Measurements from ENCODE around the gene DNAJB9. TPM values are rescaled to one million over a fixed set of nuclear protein-coding genes. Genes with fewer than 3 reads are reported as not detected.

Gene DNAJB9
- total RNA-seq, 1 donor from 2014 or later, result 18.6 TPM

DNA sequence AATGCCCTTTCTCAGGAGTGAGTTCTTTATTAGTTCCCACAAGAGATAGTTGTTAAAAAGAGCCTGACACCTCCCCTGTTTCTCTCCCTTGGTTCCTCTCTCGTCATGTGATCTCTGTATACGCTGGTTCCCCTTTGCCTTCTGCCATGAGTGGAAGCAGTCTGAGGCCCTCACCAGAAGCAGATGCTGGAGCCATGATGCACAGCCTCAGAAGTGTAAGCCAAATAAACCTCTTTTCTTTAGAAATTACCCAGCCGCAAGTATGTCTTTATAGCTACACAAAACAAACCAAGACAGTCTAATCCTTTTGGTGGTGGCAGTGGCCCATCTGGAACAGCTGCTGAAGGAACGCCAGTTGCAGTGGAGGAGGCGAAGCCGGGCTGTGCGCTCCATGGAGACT, 9.3 kb downstream of the DNAJB9 start:
- peaks cover 4% of the 10 kb centered on the region for H3K9me3 Mint-ChIP-seq (ENCODE audit: unreplicated experiment)
- H3K4me1 Mint-ChIP-seq (ENCODE audit: unreplicated experiment), result no peaks in the 10 kb centered on the region
- peaks cover 33% of the 10 kb centered on the region for H3K36me3 Mint-ChIP-seq (ENCODE audit: low read depth, unreplicated experiment)
- no peak for TF ChIP-seq CTCF (IDR thresholded peaks at IDR 0.05; ENCODE audit: unreplicated experiment)
- no peak overlapping the region for H3K27ac Mint-ChIP-seq (ENCODE audit: unreplicated experiment)
- no peak for DNase-seq (ENCODE audit: low spot score)
- peak overlapping the region; percentile 85 for H3K4me3 Mint-ChIP-seq (ENCODE audit: unreplicated experiment)
- peaks cover 2% of the 10 kb centered on the region for H3K27me3 Mint-ChIP-seq (ENCODE audit: unreplicated experiment)

DNA sequence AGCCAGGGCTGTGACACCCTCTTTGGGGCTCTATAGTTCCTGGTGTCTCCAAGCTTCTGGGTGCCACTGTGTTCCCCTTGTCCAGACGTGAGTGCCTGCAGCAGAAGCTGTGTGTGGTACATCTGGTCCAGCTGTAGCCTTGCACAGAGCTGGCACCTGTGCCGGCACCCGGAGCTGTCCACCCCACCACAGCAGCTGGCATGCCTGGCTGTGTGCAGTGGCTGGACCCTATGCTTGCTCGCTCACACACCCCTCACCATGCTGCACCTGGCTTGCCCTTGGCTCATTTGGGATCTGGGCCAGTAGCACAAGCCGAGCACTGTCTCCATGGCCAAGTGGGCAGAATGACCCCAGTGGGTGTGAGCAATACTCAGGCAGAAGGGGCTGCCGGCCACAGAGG, 10.6 kb downstream of the DNAJB9 start:
- Mint-ChIP-seq H3K9me3 (ENCODE audit: unreplicated experiment) (peaks cover 4% of the 10 kb centered on the region), H3K4me1 (ENCODE audit: unreplicated experiment) (no peaks in the 10 kb centered on the region), H3K27ac (ENCODE audit: unreplicated experiment) (no peak overlapping the region), H3K27me3 (ENCODE audit: unreplicated experiment) (peaks cover 2% of the 10 kb centered on the region), H3K4me3 (ENCODE audit: unreplicated experiment) (no peak overlapping the region), H3K36me3 (ENCODE audit: low read depth, unreplicated experiment) (peaks cover 33% of the 10 kb centered on the region)
- TF ChIP-seq CTCF (IDR thresholded peaks at IDR 0.05; ENCODE audit: unreplicated experiment), result no peak
- no peak for DNase-seq (ENCODE audit: low spot score)

GRCh38 chr7:108581655-108582491, 12.2 kb downstream of the DNAJB9 start:
- peaks cover 4% of the 10 kb centered on the region for H3K9me3 Mint-ChIP-seq (ENCODE audit: unreplicated experiment)
- H3K4me1 Mint-ChIP-seq (ENCODE audit: unreplicated experiment), result peaks cover 8% of the 10 kb centered on the region
- H3K36me3 Mint-ChIP-seq (ENCODE audit: low read depth, unreplicated experiment), result peaks cover 21% of the 10 kb centered on the region
- H3K27me3 Mint-ChIP-seq (ENCODE audit: unreplicated experiment), result peaks cover under 1% of the 10 kb centered on the region
- DNase-seq (ENCODE audit: low spot score), result no peak
- H3K27ac Mint-ChIP-seq (ENCODE audit: unreplicated experiment), result no peak overlapping the region
- TF ChIP-seq CTCF (IDR thresholded peaks at IDR 0.05; ENCODE audit: unreplicated experiment), result no peak
- H3K4me3 Mint-ChIP-seq (ENCODE audit: unreplicated experiment), result no peak overlapping the region

GRCh38 chr7:108584211-108584610, 14.5 kb downstream of the DNAJB9 start:
- H3K27ac Mint-ChIP-seq (ENCODE audit: unreplicated experiment), result no peak overlapping the region
- no peaks in the 10 kb centered on the region for H3K27me3 Mint-ChIP-seq (ENCODE audit: unreplicated experiment)
- H3K36me3 Mint-ChIP-seq (ENCODE audit: low read depth, unreplicated experiment), result peaks cover 5% of the 10 kb centered on the region
- H3K9me3 Mint-ChIP-seq (ENCODE audit: unreplicated experiment), result no peaks in the 10 kb centered on the region
- TF ChIP-seq CTCF (IDR thresholded peaks at IDR 0.05; ENCODE audit: unreplicated experiment), result no peak
- peaks cover 8% of the 10 kb centered on the region for H3K4me1 Mint-ChIP-seq (ENCODE audit: unreplicated experiment)
- DNase-seq (ENCODE audit: low spot score), result no peak
- no peak overlapping the region for H3K4me3 Mint-ChIP-seq (ENCODE audit: unreplicated experiment)

DNA sequence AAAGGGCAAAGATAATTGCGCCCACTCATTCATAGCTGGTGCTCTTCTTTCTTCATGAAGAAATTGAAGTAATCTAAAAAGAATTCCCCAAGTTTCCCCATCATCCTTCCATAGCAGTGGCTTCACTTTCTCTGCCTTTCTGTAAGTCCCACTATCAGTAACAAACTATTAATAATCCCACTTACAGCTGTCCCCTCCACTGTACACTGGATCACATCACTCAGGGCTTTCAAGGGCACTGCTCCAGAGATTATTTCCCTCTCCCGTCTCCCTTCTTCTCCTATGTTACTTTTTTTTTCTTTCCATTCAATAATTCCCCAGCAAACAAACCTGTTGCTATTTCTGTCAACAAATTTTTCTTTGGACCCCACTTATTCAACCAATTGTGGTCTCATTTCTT, 16.2 kb downstream of the DNAJB9 start:
- H3K9me3 Mint-ChIP-seq (ENCODE audit: unreplicated experiment), result no peaks in the 10 kb centered on the region
- no peak for TF ChIP-seq CTCF (IDR thresholded peaks at IDR 0.05; ENCODE audit: unreplicated experiment)
- no peak for DNase-seq (ENCODE audit: low spot score)
- no peaks in the 10 kb centered on the region for H3K27me3 Mint-ChIP-seq (ENCODE audit: unreplicated experiment)
- no peak overlapping the region for H3K4me3 Mint-ChIP-seq (ENCODE audit: unreplicated experiment)
- H3K36me3 Mint-ChIP-seq (ENCODE audit: low read depth, unreplicated experiment), result no peaks in the 10 kb centered on the region
- no peak overlapping the region for H3K27ac Mint-ChIP-seq (ENCODE audit: unreplicated experiment)
- H3K4me1 Mint-ChIP-seq (ENCODE audit: unreplicated experiment), result peaks cover 8% of the 10 kb centered on the region

Data from endothelial cell (in vitro differentiated cells).